Progenitor cell of endocrine pancreas (in vitro differentiated cells): ENCODE measurements around the gene RC3H1. TPM values are rescaled to one million over a fixed set of nuclear protein-coding genes. Genes with fewer than 3 reads are reported as not detected.

Experiments
- DNase-seq: peaks from one replicate; pipeline ENCODE4 v3.0.0; 2021; ENCODE audit warnings: low spot score; ENCODE audit not compliant: unreplicated experiment
- H3K27ac Mint-ChIP-seq: 2 replicates; pipeline ENCODE4 v1.8.0; 2021; ENCODE audit warnings: mild to moderate bottlenecking, moderate library complexity, mixed read lengths
- H3K27me3 Mint-ChIP-seq: 2 replicates; pipeline ENCODE4 v1.8.0; 2021; ENCODE audit warnings: mixed read lengths
- H3K36me3 Mint-ChIP-seq: 2 replicates; pipeline ENCODE4 v1.8.0; 2022; ENCODE audit warnings: mixed read lengths; ENCODE audit not compliant: insufficient read depth
- H3K4me1 Mint-ChIP-seq: 2 replicates; pipeline ENCODE4 v1.8.0; 2021; ENCODE audit warnings: low read depth, mixed read lengths
- H3K4me3 Mint-ChIP-seq: 2 replicates; pipeline ENCODE4 v1.8.0; 2021; ENCODE audit warnings: low read depth, mild to moderate bottlenecking, moderate library complexity, mixed read lengths
- H3K9me3 Mint-ChIP-seq: 2 replicates; pipeline ENCODE4 v1.8.0; 2021; ENCODE audit warnings: low read depth, mixed read lengths
- CTCF ChIP-seq: fragments of 200-600 bp; sonication (generic); IDR thresholded peaks from one replicate; pipeline ENCODE4 v1.5.0; 2021; ENCODE audit warnings: antibody characterized with exemption, mild to moderate bottlenecking; ENCODE audit not compliant: unreplicated experiment
- total RNA-seq: library from RNA; stranded (reverse); gene quantifications from 2 replicates; pipeline ENCODE4 v1.2.1, GENCODE V29; 2021

Gene RC3H1
- total RNA-seq, 1 donor from 2014 or later: 45.8 TPM

- H3K9me3 Mint-ChIP-seq: peaks cover 7% of the 10 kb centered on the region
- no peaks in the 10 kb centered on the region for H3K4me1 Mint-ChIP-seq
- DNase-seq: no peak
- H3K27ac Mint-ChIP-seq: no peak overlapping the region
- peaks cover 18% of the 10 kb centered on the region for H3K36me3 Mint-ChIP-seq
- no peaks in the 10 kb centered on the region for H3K27me3 Mint-ChIP-seq
- TF ChIP-seq CTCF: no peak
- H3K4me3 Mint-ChIP-seq: no peak overlapping the region
These were observed 13.9 kb downstream of the RC3H1 start for GRCh38 chr1:174008269-174008668.

DNA sequence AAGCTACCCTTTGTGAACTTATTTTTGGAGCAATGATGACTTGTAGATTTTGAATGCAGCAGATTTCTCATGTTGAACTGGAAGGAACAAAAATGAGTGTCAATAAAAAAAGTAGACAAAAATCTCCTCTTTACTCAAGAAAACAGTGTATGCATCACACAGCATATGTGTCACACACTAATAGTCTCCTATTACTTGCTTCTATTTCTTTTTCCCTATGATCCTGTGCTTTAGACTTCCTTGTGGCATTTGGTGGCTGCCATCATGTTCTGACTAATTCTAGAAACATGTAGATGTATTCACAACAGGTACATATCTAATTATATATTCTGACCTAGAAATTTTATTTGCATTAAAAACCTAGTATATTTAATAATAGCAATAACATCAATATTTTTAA lies 14.3 kb downstream of the RC3H1 start:
- Mint-ChIP-seq H3K27me3 (no peaks in the 10 kb centered on the region), H3K27ac (no peak overlapping the region), H3K4me3 (no peak overlapping the region), H3K9me3 (peaks cover 7% of the 10 kb centered on the region), H3K36me3 (peaks cover 18% of the 10 kb centered on the region), H3K4me1 (no peaks in the 10 kb centered on the region)
- DNase-seq: no peak
- TF ChIP-seq CTCF: no peak

DNA sequence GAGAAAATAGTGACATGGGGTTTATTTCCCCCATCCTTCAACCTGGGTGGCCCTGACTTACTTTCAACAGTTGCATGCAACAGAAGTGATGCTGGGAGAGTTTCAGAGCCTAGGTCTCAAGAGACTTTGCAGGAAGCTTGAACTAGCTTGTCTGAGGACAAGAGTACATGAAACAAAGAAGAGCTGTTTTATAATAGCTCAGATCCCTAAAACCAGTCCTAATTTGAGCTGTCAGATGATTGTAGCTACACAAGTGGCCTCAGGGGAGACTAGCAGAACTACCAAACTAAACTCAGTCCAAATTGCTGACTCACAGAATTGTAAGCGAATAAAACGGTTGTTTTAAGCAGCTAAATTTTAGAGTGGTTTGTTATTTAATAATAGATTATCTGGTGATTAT lies 17.1 kb downstream of the RC3H1 start:
- DNase-seq: no peak
- Mint-ChIP-seq H3K27ac (no peak overlapping the region), H3K36me3 (peaks cover 11% of the 10 kb centered on the region), H3K27me3 (no peaks in the 10 kb centered on the region), H3K9me3 (peaks cover 3% of the 10 kb centered on the region), H3K4me3 (no peak overlapping the region), H3K4me1 (peaks cover 12% of the 10 kb centered on the region)
- TF ChIP-seq CTCF: no peak

DNA sequence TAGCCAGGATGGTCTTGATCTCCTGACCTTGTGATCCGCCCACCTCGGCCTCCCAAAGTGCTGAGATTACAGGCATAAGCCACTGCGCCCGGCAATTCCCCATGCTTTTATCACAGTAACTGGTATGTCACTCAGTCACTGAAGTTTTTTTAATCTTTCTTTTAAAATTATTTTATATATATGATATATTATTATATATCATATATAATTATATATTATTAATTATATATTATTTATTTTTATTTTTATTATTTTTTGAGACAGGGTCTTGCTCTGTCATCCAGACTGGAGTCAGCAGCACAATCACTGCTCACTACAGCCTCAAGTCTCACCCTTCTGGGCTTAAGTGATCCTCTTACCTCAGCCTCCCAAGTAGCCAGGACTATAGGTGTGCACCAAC lies 18.3 kb downstream of the RC3H1 start:
- H3K27me3 Mint-ChIP-seq: no peaks in the 10 kb centered on the region
- H3K9me3 Mint-ChIP-seq: peaks cover under 1% of the 10 kb centered on the region

GRCh38 chr1:174001573-174001972 lies 20.6 kb downstream of the RC3H1 start:
- H3K9me3 Mint-ChIP-seq: no peaks in the 10 kb centered on the region
- TF ChIP-seq CTCF: no peak
- DNase-seq: no peak
- H3K4me1 Mint-ChIP-seq: peaks cover 14% of the 10 kb centered on the region
- H3K36me3 Mint-ChIP-seq: peaks cover 3% of the 10 kb centered on the region
- H3K27me3 Mint-ChIP-seq: no peaks in the 10 kb centered on the region
- no peak overlapping the region for H3K4me3 Mint-ChIP-seq
- peak overlapping the region; percentile 42 for H3K27ac Mint-ChIP-seq

More for the DNA sequence above, 18.3 kb downstream of the RC3H1 start:
- Mint-ChIP-seq H3K4me1 (peaks cover 12% of the 10 kb centered on the region), H3K36me3 (peaks cover 7% of the 10 kb centered on the region), H3K27ac (no peak overlapping the region), H3K4me3 (no peak overlapping the region)
- TF ChIP-seq CTCF: no peak
- DNase-seq: no peak
